ENCODE results near the gene FBXL17. TPM values are rescaled to one million over a fixed set of nuclear protein-coding genes. Genes with fewer than 3 reads are reported as not detected.

FBXL17 gene
- total and polyA plus RNA-seq, 2 of the 13 experiments (the other 11 are each of a cell fraction or from before 2014, with no cell fraction given) = 3.0 to 7.9 TPM

- TF ChIP-seq TMF1 (CRISPR knock-in tag; IDR thresholded peaks at IDR 0.05; ENCODE audit: low read depth) = no peak
- TF ChIP-seq CCDC6 (CRISPR knock-in tag; IDR thresholded peaks at IDR 0.05) = no peak
- no peak for TF ChIP-seq IKZF5 (CRISPR knock-in tag; IDR thresholded peaks at IDR 0.05)
- no peak for TF ChIP-seq ZMYM2 (CRISPR knock-in tag; IDR thresholded peaks at IDR 0.05)
- no peak for TF ChIP-seq ZNF674 (CRISPR knock-in tag; IDR thresholded peaks at IDR 0.05; ENCODE audit: low read depth)
- TF ChIP-seq JUNB (CRISPR knock-in tag; IDR thresholded peaks at IDR 0.05; ENCODE audit: borderline replicate concordance) = no peak
These were observed 142.7 kb downstream of the FBXL17 start (continued) for GRCh38 chr5:108238936-108239887.

DNA sequence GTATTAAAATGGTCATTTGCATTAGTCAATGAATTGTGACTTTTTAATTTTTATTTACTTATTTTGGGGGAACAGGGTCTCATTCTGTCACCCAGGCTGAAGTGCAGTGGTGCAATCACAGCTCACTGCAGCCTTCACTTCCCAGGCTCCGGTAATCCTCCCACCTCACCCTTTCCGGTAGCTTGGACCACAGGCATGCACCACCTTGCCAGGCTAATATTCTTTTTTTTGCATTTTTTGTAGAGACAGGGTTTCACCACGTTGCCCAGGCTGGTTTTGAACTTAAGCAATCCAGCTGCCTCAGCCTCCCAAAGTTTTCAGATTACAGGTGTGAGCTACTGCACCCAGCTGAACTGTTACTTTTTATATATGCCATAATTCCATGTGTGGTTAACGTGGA is 143.4 kb downstream of the FBXL17 start:
- Histone ChIP-seq H3K27ac (ENCODE audit: extremely low read length, insufficient read depth, low read length) (no peak overlapping the region), H3K9ac (ENCODE audit: insufficient read depth, low read depth, low read length) (no peak overlapping the region), H2AFZ (ENCODE audit: low read length) (no peak overlapping the region), H4K20me1 (ENCODE audit: insufficient read depth, low read length) (no peaks in the 10 kb centered on the region), H3K9me3 (ENCODE audit: low read length) (no peaks in the 10 kb centered on the region), H3K4me2 (ENCODE audit: low read depth, low read length) (no peak overlapping the region), H3K4me1 (ENCODE audit: insufficient read depth, low read length) (no peaks in the 10 kb centered on the region), H3K27me3 (ENCODE audit: control insufficient read depth in 1 of 2, insufficient read depth in 2 of 2, low read length in 2 of 2) (no peaks in the 10 kb centered on the region), H3K79me2 (ENCODE audit: insufficient read depth, low read length) (no peaks in the 10 kb centered on the region), H3K36me3 (replicated peaks in 1 of 2; ENCODE audit: control insufficient read depth in 1 of 2, insufficient read depth in 2 of 2, low read length in 2 of 2) (no peaks in the 10 kb centered on the region), H3K4me3 (replicated peaks in 1 of 3; ENCODE audit: insufficient read depth in 1 of 3, low read depth in 2 of 3, low read length in 3 of 3) (no peak overlapping the region)
- BruUV-seq (replicated peaks) = no TSS peak
- FAIRE-seq (no peak), DNase-seq (ENCODE audit: low spot score) (no peak), ATAC-seq (no peak)
- ChIA-PET POLR2A (no interaction called here), CTCF (ENCODE audit: low intra/inter-chr PET ratio, low total read pairs) (no interaction called here)
- no peak for TF ChIP-seq BCL3 (CRISPR knock-in tag; IDR thresholded peaks at IDR 0.05)
- intact Hi-C loops (cut with micrococcal nuclease; ENCODE audit: unreplicated experiment) (no loop called here), in situ Hi-C loops (cut with HindIII; ENCODE audit: extremely low pct_ligation_motif_present, low pct_unique_long_range_greater_than_20kb) (no loop called here)
- WGBS (ENCODE audit: low lambda C conversion rate) = 76% methylated on average over 4 of the region's 4 CpGs
